ENCODE measurements around the gene MIEF1. TPM values are rescaled to one million over a fixed set of nuclear protein-coding genes. Genes with fewer than 3 reads are reported as not detected.
A peak's percentile ranks its signal among the peaks of the same experiment; 100 is the strongest.
"Not testable (repeated sequence)": the region's sequence is repeated elsewhere in the genome, so short reads cannot be mapped to it uniquely, and the experiment has no call there.

Gene MIEF1
- total RNA-seq, 1 experiment from 2014 or later = 23.2 TPM

DNA sequence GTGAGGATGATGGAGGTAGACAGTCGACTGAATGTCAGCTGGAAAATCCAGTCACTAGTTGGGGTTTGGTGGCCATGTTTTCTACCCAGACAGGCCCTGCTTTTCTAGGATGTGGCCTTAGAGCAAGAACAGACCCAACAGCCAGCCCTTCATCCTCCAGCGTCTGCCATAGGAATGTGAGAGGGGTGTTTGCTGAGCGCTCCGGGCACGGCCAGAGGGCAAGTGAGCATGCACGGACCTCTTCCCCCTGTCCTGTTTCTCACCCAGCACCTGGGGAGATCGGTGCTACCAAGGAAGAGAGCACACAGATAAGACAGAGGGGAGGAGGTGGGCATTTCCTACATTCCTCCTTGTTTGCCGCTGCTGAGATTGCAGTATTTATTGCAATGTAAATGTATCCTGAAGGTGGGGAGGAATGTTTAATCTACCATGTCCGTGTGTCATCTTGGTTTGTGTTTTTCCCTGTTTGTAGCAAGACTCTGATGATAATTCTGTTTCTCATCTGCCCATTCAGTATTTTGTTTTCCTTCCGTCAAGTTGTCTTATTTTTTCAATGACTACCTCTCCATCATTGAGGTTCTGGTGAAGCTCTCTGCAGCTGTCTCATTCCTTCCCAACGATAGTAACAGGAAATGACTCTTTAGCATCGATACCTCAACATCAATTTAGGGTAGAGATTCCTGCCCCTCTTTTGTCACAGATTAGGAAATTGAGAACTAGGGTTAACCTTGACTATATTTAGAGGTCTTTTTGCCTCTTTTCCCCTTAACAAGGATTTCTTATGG, 13.4 kb downstream of the MIEF1 start:
- Histone ChIP-seq H3K27ac (ENCODE audit: low read length) (peak overlapping the region; percentile 53; the same call in 1 of the 2 replicates), H3K4me1 (ENCODE audit: low read length) (peaks cover 48% of the 10 kb centered on the region), H3K9me2 (replicated peaks; ENCODE audit: insufficient read depth, low read length) (no peaks in the 10 kb centered on the region), H3K9me3 (ENCODE audit: low read length) (no peaks in the 10 kb centered on the region), H3K36me3 (ENCODE audit: insufficient read depth, low read length) (peaks cover 55% of the 10 kb centered on the region), H3K9ac (ENCODE audit: low read length) (no peak overlapping the region), H3K4me3 (ENCODE audit: low read length) (no peak overlapping the region), H3K79me2 (ENCODE audit: low read length) (peaks cover 44% of the 10 kb centered on the region), H2AFZ (ENCODE audit: low read length) (no peak overlapping the region), H3K4me2 (ENCODE audit: low read depth, low read length, poor library complexity, severe bottlenecking) (no peak overlapping the region), H4K20me1 (ENCODE audit: insufficient read depth, low read depth, low read length) (peaks cover 25% of the 10 kb centered on the region), H3K27me3 (ENCODE audit: low read length) (no peaks in the 10 kb centered on the region)
- no peak for DNase-seq

DNA sequence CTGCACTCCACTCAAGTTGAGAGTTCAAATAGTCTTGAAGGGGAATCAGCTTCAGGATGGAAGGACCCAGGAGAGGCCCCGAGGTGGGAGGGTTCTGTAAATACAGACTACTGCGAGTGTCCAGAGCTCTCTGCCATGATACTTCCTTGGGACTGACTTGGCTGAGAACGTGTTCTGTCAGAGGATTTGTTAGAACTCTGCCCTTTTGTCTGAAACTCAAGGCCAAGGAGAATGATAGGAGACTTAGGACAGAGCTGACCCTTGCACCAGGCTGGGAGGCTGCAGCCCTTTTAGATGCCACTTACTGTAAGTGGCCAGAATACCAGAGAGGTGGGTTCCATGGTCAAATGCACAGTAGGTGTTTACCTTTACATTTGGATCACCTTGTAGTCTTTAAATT, 15.4 kb downstream of the MIEF1 start:
- H3K9ac ChIP-seq (ENCODE audit: low read length) = no peak overlapping the region

DNA sequence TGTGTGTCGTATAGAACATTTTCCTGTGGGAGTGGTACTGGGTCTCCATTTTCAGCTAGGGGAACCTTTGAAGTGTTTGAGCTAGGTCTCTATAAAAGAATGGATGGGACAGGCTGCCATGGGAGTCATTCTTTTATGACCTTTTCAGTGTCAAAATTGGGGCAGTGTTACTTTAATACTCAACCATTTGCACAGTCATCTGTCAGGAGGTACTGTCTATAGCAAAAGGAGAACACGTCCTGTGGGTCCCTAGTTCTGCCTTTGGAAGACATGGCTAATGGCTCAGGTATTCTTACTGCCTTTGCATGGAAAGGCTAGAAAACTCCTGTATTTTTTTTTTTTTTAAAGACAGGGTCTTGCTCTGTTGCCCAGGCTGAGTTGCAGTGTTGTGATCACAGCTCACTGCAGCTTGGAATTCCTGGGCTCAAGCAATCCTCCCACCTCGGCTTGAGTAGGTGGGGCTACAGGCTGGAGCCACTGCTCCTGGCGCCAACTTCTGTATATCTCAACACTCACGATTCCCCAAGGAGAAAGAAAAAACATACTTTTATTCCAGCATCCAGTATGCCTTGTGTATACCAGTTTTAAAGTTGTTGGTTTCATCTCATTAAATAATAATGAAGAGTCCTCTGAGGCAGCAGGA, 16.2 kb downstream of the MIEF1 start:
- Histone ChIP-seq H4K20me1 (ENCODE audit: insufficient read depth, low read depth, low read length) (peaks cover 41% of the 10 kb centered on the region), H2AFZ (ENCODE audit: low read length) (no peak overlapping the region), H3K9me3 (ENCODE audit: low read length) (no peaks in the 10 kb centered on the region), H3K79me2 (ENCODE audit: low read length) (peaks cover 49% of the 10 kb centered on the region), H3K4me1 (ENCODE audit: low read length) (peaks cover 68% of the 10 kb centered on the region), H3K9ac (ENCODE audit: low read length) (peak overlapping the region; percentile 99), H3K36me3 (ENCODE audit: insufficient read depth, low read length) (peaks cover 65% of the 10 kb centered on the region), H3K27ac (ENCODE audit: low read length) (peak overlapping the region; percentile 92), H3K9me2 (replicated peaks; ENCODE audit: insufficient read depth, low read length) (no peaks in the 10 kb centered on the region), H3K4me3 (ENCODE audit: low read length) (peak overlapping the region; percentile 92), H3K27me3 (ENCODE audit: low read length) (no peaks in the 10 kb centered on the region), H3K4me2 (ENCODE audit: low read depth, low read length, poor library complexity, severe bottlenecking) (peak overlapping the region; percentile 84)
- peak; percentile 51 for DNase-seq

More for the DNA sequence above, 15.4 kb downstream of the MIEF1 start:
- DNase-seq = no peak
- H2AFZ ChIP-seq (ENCODE audit: low read length) = no peak overlapping the region
- peaks cover 33% of the 10 kb centered on the region for H4K20me1 ChIP-seq (ENCODE audit: insufficient read depth, low read depth, low read length)
- no peaks in the 10 kb centered on the region for H3K27me3 ChIP-seq (ENCODE audit: low read length)
- H3K9me3 ChIP-seq (ENCODE audit: low read length) = no peaks in the 10 kb centered on the region
- H3K4me2 ChIP-seq (ENCODE audit: low read depth, low read length, poor library complexity, severe bottlenecking) = no peak overlapping the region
- H3K27ac ChIP-seq (ENCODE audit: low read length) = peak overlapping the region; percentile 92
- peaks cover 60% of the 10 kb centered on the region for H3K4me1 ChIP-seq (ENCODE audit: low read length)
- H3K4me3 ChIP-seq (ENCODE audit: low read length) = no peak overlapping the region
- peaks cover 58% of the 10 kb centered on the region for H3K36me3 ChIP-seq (ENCODE audit: insufficient read depth, low read length)
- H3K79me2 ChIP-seq (ENCODE audit: low read length) = peaks cover 45% of the 10 kb centered on the region
- H3K9me2 ChIP-seq (replicated peaks; ENCODE audit: insufficient read depth, low read length) = no peaks in the 10 kb centered on the region

DNA sequence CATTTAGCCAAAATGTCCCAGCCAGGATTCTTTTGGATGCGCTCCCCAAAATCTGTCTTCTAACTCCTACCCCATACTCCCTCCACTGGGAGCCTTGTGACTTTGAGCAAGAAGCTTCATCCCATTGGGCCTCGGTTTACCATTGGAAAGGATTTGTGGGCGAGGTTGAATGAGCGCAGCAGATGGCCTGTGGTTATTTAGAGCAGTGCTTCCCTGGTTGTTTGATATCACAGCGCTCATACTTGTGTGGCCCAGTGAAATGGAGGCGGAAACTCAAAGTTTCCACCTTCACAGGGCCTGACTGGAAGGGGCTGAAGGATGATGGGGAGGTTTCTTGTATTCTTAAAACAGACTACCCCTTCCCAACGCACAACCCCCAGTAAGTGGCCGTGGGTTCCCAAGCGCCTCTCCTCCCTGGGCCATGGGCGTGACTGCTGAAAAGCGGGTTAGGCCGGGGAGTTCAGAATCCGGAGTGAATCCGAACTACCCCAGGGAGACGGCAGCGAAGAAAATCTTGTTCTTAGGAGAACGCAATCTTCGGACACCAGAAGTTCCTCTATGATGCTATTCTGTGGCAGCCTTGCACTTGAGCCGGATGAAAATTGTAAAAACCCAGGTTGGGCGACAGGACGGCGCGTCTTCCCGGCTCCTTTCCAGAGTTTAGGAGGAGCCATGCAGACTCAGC, 17.0 kb downstream of the MIEF1 start:
- H3K4me3 ChIP-seq (ENCODE audit: low read length) = peak overlapping the region; percentile 92

DNA sequence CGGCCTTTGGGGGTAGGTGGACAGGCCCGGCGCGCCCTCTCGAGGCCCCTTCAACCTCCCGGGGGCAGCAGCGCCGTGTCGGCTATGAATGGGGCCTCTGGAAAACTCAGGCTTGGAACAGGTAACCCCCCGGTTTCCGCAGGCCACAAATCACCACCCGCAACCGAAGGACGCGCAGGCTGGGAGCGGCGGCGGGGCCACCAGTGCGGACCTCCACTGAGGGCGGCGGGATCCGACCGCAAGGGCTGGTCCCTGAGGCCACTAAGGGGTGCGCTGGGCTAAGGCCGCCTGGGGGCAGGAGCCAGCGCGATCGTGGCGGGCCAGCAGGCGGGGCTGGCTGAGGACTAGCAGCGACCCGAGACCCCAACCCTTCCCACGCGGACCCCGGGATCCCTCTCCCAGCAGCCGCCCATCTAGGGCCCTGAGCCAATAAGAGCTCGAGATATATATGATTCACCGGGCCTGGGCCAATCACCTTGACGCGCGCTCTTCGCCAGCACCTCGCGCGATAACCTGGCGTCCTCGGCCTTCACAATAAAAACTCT, 17.7 kb downstream of the MIEF1 start:
- DNase-seq = peak; percentile 100
- H3K4me2 ChIP-seq (ENCODE audit: low read depth, low read length, poor library complexity, severe bottlenecking) = peak overlapping the region; percentile 84
- H3K9me3 ChIP-seq (ENCODE audit: low read length) = no peaks in the 10 kb centered on the region
- peak overlapping the region; percentile 92 for H3K4me3 ChIP-seq (ENCODE audit: low read length)
- peak overlapping the region; percentile 92 for H3K27ac ChIP-seq (ENCODE audit: low read length)
- H3K36me3 ChIP-seq (ENCODE audit: insufficient read depth, low read length) = peaks cover 57% of the 10 kb centered on the region
- H3K9me2 ChIP-seq (replicated peaks; ENCODE audit: insufficient read depth, low read length) = no peaks in the 10 kb centered on the region
- peaks cover 36% of the 10 kb centered on the region for H4K20me1 ChIP-seq (ENCODE audit: insufficient read depth, low read depth, low read length)
- H3K27me3 ChIP-seq (ENCODE audit: low read length) = no peaks in the 10 kb centered on the region
- H3K4me1 ChIP-seq (ENCODE audit: low read length) = peaks cover 58% of the 10 kb centered on the region
- H3K79me2 ChIP-seq (ENCODE audit: low read length) = peaks cover 36% of the 10 kb centered on the region
- peak overlapping the region; percentile 99 for H3K9ac ChIP-seq (ENCODE audit: low read length)
- H2AFZ ChIP-seq (ENCODE audit: low read length) = no peak overlapping the region

More for the DNA sequence above, 17.0 kb downstream of the MIEF1 start:
- Histone ChIP-seq H3K4me1 (ENCODE audit: low read length) (peaks cover 62% of the 10 kb centered on the region), H4K20me1 (ENCODE audit: insufficient read depth, low read depth, low read length) (peaks cover 39% of the 10 kb centered on the region), H3K27me3 (ENCODE audit: low read length) (no peaks in the 10 kb centered on the region), H3K36me3 (ENCODE audit: insufficient read depth, low read length) (peaks cover 61% of the 10 kb centered on the region), H2AFZ (ENCODE audit: low read length) (no peak overlapping the region), H3K9me3 (ENCODE audit: low read length) (no peaks in the 10 kb centered on the region), H3K4me2 (ENCODE audit: low read depth, low read length, poor library complexity, severe bottlenecking) (peak overlapping the region; percentile 84), H3K9me2 (replicated peaks; ENCODE audit: insufficient read depth, low read length) (no peaks in the 10 kb centered on the region), H3K27ac (ENCODE audit: low read length) (peak overlapping the region; percentile 92), H3K9ac (ENCODE audit: low read length) (peak overlapping the region; percentile 99), H3K79me2 (ENCODE audit: low read length) (peaks cover 42% of the 10 kb centered on the region)
- DNase-seq = peak; percentile 73

DNA sequence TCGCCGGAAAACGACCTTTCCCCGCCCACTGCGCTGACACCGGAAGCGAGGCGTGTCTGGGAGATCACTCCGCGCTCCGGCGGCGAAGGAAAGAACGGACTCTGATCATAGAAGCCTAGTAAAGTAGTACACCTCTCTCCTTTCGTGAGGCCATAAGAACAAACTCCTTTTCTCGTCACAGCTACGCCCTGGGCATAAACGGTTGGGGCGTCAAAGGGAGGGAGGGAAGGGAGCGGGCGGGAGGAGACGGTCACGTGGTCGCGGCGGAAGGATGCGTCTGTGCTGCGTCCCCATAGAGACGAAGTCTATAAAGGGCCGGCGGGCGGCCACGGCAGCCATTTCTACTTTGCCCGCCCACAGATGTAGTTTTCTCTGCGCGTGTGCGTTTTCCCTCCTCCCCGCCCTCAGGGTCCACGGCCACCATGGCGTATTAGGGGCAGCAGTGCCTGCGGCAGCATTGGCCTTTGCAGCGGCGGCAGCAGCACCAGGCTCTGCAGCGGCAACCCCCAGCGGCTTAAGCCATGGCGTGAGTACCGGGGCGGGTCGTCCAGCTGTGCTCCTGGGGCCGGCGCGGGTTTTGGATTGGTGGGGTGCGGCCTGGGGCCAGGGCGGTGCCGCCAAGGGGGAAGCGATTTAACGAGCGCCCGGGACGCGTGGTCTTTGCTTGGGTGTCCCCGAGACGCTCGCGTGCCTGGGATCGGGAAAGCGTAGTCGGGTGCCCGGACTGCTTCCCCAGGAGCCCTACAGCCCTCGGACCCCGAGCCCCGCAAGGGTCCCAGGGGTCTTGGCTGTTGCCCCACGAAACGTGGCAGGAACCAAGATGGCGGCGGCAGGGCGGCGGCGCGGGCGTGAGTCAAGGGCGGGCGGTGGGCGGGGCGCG, 18.4 kb downstream of the MIEF1 start, which contains the start of gene ATF4:
ATF4 (plus strand) TSS at position 337 of the 880 bp plus-strand sequence. CDS start 884 bp downstream, outside the sequence.
- peaks cover 30% of the 10 kb centered on the region for H4K20me1 ChIP-seq (ENCODE audit: insufficient read depth, low read depth, low read length)
- H3K4me3 ChIP-seq (ENCODE audit: low read length) = peak within 1 kb of the TSS; percentile 92
- peak within 1 kb of the TSS; percentile 99 for H3K9ac ChIP-seq (ENCODE audit: low read length)
- peak within 1 kb of the TSS; percentile 84 for H3K4me2 ChIP-seq (ENCODE audit: low read depth, low read length, poor library complexity, severe bottlenecking)
- no peaks in the 10 kb centered on the region for H3K9me2 ChIP-seq (replicated peaks; ENCODE audit: insufficient read depth, low read length)
- H3K79me2 ChIP-seq (ENCODE audit: low read length) = peaks cover 29% of the 10 kb centered on the region
- peak; percentile 87 for DNase-seq
- no peaks in the 10 kb centered on the region for H3K9me3 ChIP-seq (ENCODE audit: low read length)
- H3K36me3 ChIP-seq (ENCODE audit: insufficient read depth, low read length) = peaks cover 50% of the 10 kb centered on the region
- H2AFZ ChIP-seq (ENCODE audit: low read length) = peak within 1 kb of the TSS; percentile 75; the same call in 1 of the 2 replicates
- peaks cover 58% of the 10 kb centered on the region for H3K4me1 ChIP-seq (ENCODE audit: low read length)
- H3K27me3 ChIP-seq (ENCODE audit: low read length) = no peaks in the 10 kb centered on the region
- H3K27ac ChIP-seq (ENCODE audit: low read length) = peak within 1 kb of the TSS; percentile 92

DNA sequence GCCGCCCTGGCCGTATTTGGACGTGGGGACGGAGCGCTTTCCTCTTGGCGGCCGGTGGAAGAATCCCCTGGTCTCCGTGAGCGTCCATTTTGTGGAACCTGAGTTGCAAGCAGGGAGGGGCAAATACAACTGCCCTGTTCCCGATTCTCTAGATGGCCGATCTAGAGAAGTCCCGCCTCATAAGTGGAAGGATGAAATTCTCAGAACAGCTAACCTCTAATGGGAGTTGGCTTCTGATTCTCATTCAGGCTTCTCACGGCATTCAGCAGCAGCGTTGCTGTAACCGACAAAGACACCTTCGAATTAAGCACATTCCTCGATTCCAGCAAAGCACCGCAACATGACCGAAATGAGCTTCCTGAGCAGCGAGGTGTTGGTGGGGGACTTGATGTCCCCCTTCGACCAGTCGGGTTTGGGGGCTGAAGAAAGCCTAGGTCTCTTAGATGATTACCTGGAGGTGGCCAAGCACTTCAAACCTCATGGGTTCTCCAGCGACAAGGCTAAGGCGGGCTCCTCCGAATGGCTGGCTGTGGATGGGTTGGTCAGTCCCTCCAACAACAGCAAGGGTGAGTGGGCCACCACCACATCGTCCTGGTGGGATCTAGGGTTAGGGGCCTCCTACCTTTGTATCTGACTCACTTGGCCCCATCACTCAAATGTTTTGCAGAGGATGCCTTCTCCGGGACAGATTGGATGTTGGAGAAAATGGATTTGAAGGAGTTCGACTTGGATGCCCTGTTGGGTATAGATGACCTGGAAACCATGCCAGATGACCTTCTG, 19.2 kb downstream of the MIEF1 start:
- Histone ChIP-seq H4K20me1 (ENCODE audit: insufficient read depth, low read depth, low read length) (peaks cover 30% of the 10 kb centered on the region), H3K27ac (ENCODE audit: low read length) (peak overlapping the region; percentile 92), H3K4me3 (ENCODE audit: low read length) (peak overlapping the region; percentile 92), H3K36me3 (ENCODE audit: insufficient read depth, low read length) (peaks cover 42% of the 10 kb centered on the region), H3K79me2 (ENCODE audit: low read length) (peaks cover 26% of the 10 kb centered on the region), H3K4me2 (ENCODE audit: low read depth, low read length, poor library complexity, severe bottlenecking) (peak overlapping the region; percentile 84), H3K9ac (ENCODE audit: low read length) (peak overlapping the region; percentile 99), H3K4me1 (ENCODE audit: low read length) (peaks cover 60% of the 10 kb centered on the region)
- peak; percentile 45 for DNase-seq
- not testable (repeated sequence) for H3K9me3 ChIP-seq (ENCODE audit: low read length); H2AFZ ChIP-seq (ENCODE audit: low read length); H3K27me3 ChIP-seq (ENCODE audit: low read length); H3K9me2 ChIP-seq (replicated peaks; ENCODE audit: insufficient read depth, low read length)
